Mesenchymal stem cell (in vitro differentiated cells and primary cell): ENCODE results near the gene DNAI4.
"Not testable (repeated sequence)": the region's sequence is repeated elsewhere in the genome, so short reads cannot be mapped to it uniquely, and the experiment has no call there.

ENCODE experiments used
- DNase-seq: peaks from one replicate; pipeline ENCODE4 v3.0.0-alpha.2; 2013
- H2AFZ ChIP-seq: one replicate; pipeline ENCODE4 v1.6.1; 2013; ENCODE audit warnings: low read depth, mild to moderate bottlenecking, control low read depth, inconsistent platforms, low read length, moderate library complexity
- H2AK5ac ChIP-seq: 2 replicates; pipeline ENCODE4 v1.6.1; 2013; ENCODE audit warnings: low read length, moderate library complexity, mild to moderate bottlenecking, inconsistent platforms; ENCODE audit not compliant: severe bottlenecking
- H2BK120ac ChIP-seq: one replicate; pipeline ENCODE4 v1.6.1; 2013; ENCODE audit warnings: low read depth, mild to moderate bottlenecking, inconsistent platforms, low read length, moderate library complexity
- H2BK12ac ChIP-seq, 2 experiments: one replicate each; pipeline ENCODE4 v1.6.1; 2013; ENCODE audit warnings: inconsistent platforms in 2 of 2, low read length in 2 of 2, mild to moderate bottlenecking in 2 of 2, moderate library complexity in 2 of 2, control low read depth in 1 of 2
- H2BK15ac ChIP-seq: one replicate; pipeline ENCODE4 v1.6.1; 2013; ENCODE audit warnings: mild to moderate bottlenecking, low read depth, inconsistent platforms; ENCODE audit not compliant: poor library complexity, severe bottlenecking
- H2BK5ac ChIP-seq: 2 replicates; pipeline ENCODE4 v1.6.1; 2013; ENCODE audit warnings: low read depth, mild to moderate bottlenecking, low read length, control low read depth, inconsistent platforms; ENCODE audit not compliant: poor library complexity, severe bottlenecking
- H3K14ac ChIP-seq, 2 experiments: one replicate each; pipeline ENCODE4 v1.6.1; 2013; ENCODE audit warnings: inconsistent platforms in 2 of 2, low read length in 2 of 2, control low read depth in 1 of 2, mild to moderate bottlenecking in 1 of 2, moderate library complexity in 1 of 2
- H3K18ac ChIP-seq, 2 experiments: one replicate each; pipeline ENCODE4 v1.6.1; 2013; ENCODE audit warnings: inconsistent platforms in 2 of 2, low read length in 2 of 2, control low read depth in 1 of 2, low read depth in 1 of 2, mild to moderate bottlenecking in 1 of 2
- H3K23ac ChIP-seq, 2 experiments: one replicate each; pipeline ENCODE4 v1.6.1; 2013; ENCODE audit warnings: inconsistent platforms in 2 of 2, low read length in 2 of 2, mild to moderate bottlenecking in 2 of 2, moderate library complexity in 2 of 2, control low read depth in 1 of 2
- H3K27ac ChIP-seq: 2 replicates; pipeline ENCODE4 v1.5.1; 2013; ENCODE audit warnings: mild to moderate bottlenecking, moderate library complexity, low read length, control low read depth, inconsistent platforms; ENCODE audit not compliant: poor library complexity, severe bottlenecking
- H3K27me3 ChIP-seq, 2 experiments: 2 replicates each; pipeline versions ENCODE4 v1.6.1 to v1.7.0; 2013; ENCODE audit warnings: low read length in 2 of 2, mild to moderate bottlenecking in 2 of 2, moderate library complexity in 2 of 2, control low read depth in 1 of 2, inconsistent platforms in 1 of 2; ENCODE audit not compliant: control insufficient read depth in 1 of 2, insufficient read depth in 1 of 2
- H3K36me3 ChIP-seq, 2 experiments: 2 replicates each; pipeline versions ENCODE4 v1.6.1 to v1.7.0; 2013; ENCODE audit warnings: low read length in 2 of 2, control low read depth in 1 of 2, inconsistent platforms in 1 of 2, low read depth in 1 of 2, mild to moderate bottlenecking in 1 of 2; ENCODE audit not compliant: insufficient read depth in 2 of 2, control insufficient read depth in 1 of 2
- H3K4ac ChIP-seq, 2 experiments: one replicate each; pipeline ENCODE4 v1.6.1; 2013; ENCODE audit warnings: inconsistent platforms in 2 of 2, low read length in 2 of 2, mild to moderate bottlenecking in 2 of 2, moderate library complexity in 2 of 2, control low read depth in 1 of 2, low read depth in 1 of 2
- H3K4me1 ChIP-seq: 2 replicates; pipeline ENCODE4 v1.6.1; 2013; ENCODE audit warnings: low read depth, low read length, control low read depth; ENCODE audit not compliant: control insufficient read depth, insufficient read depth
- H3K4me2 ChIP-seq: 2 replicates; pipeline ENCODE4 v1.6.1; 2013; ENCODE audit warnings: low read length, mild to moderate bottlenecking, inconsistent platforms; ENCODE audit not compliant: poor library complexity, severe bottlenecking
- H3K4me3 ChIP-seq, 2 experiments: 2 replicates each; pipeline versions ENCODE4 v1.5.1 to v1.7.0; 2013; ENCODE audit warnings: low read length in 2 of 2, mild to moderate bottlenecking in 2 of 2, control low read depth in 1 of 2, low read depth in 1 of 2; ENCODE audit not compliant: insufficient read depth in 1 of 2
- H3K79me1 ChIP-seq: replicated peaks from 2 replicates; pipeline ENCODE4 v1.6.1; 2013; ENCODE audit warnings: mild to moderate bottlenecking, control low read depth, low read length, inconsistent platforms; ENCODE audit not compliant: poor library complexity, severe bottlenecking
- H3K9ac ChIP-seq: 2 replicates; pipeline ENCODE4 v1.7.0; 2013; ENCODE audit warnings: mild to moderate bottlenecking, low read length, moderate library complexity
- H3K9me3 ChIP-seq: 2 replicates; pipeline ENCODE4 v1.7.0; 2013; ENCODE audit warnings: mild to moderate bottlenecking, low read length; ENCODE audit not compliant: control insufficient read depth
- H4K8ac ChIP-seq: one replicate; pipeline ENCODE4 v1.6.1; 2013; ENCODE audit warnings: inconsistent platforms, mild to moderate bottlenecking, low read length, moderate library complexity
- H4K91ac ChIP-seq: one replicate; pipeline ENCODE4 v1.6.1; 2013; ENCODE audit warnings: mild to moderate bottlenecking, low read length, inconsistent platforms
- WGBS: methylation state at CpG from one replicate; pipeline ENCODE4 v1.1.7; 2013; ENCODE audit warnings: mixed read lengths; 5-methylcytosine and 5-hydroxymethylcytosine counted together

Gene DNAI4

DNA sequence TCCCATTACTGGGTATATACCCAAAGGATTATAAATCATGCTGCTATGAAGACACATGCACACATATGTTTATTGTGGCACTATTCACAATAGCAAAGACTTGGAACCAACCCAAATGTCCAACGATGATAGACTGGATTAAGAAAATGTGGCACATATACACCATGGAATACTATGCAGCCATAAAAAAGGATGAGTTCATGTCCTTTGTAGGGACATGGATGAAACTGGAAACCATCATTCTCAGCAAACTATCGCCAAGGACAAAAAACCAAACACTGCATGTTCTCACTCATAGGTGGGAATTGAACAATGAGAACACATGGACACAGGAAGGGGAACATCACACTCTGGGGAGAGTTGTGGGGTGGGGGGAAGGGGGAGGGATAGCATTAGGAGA is 138.9 kb downstream of the DNAI4 start:
- not testable (repeated sequence) for H3K18ac ChIP-seq, H3K27me3 ChIP-seq, H3K4ac ChIP-seq, H2BK12ac ChIP-seq, H2AK5ac ChIP-seq, H2BK5ac ChIP-seq, H3K36me3 ChIP-seq, H2BK120ac ChIP-seq, H3K27ac ChIP-seq, H3K23ac ChIP-seq, H3K14ac ChIP-seq, H3K9me3 ChIP-seq, DNase-seq, H4K8ac ChIP-seq, H3K4me1 ChIP-seq, H3K4me3 ChIP-seq, H2BK15ac ChIP-seq, H2AFZ ChIP-seq, H3K4me2 ChIP-seq, H3K9ac ChIP-seq, H3K79me1 ChIP-seq, H4K91ac ChIP-seq
- WGBS, result no CpG with 5 or more reads among the region's 2 CpGs

DNA sequence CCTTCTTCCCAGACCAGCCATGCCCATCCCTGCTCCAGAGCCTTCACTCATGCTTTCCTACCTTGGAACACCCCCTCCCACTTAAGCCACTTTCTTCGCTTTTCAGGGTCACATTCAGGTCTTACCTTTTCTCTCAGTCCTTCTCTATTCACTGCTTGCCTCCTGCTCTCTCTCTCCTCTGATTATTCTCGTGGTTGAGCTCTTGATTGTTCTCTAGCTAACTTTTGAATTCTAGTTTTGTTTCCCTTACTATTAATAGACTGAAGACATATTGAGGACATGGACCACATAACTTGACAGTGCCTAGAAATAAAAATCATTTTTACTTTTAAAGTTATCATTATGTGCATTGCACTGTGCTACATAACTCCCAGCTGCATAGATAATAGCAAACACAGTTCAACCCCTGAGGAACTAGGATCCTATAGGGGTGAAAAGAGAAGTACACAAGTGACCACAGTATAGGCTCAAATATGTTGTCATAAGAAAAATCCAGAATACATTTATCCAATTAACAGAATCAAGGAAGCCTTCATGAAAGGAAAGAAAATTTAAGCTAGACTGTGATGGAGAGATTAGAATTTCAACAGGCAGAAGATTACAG is 145.1 kb downstream of the DNAI4 start:
- H4K91ac ChIP-seq, result no peak overlapping the region
- peak overlapping the region; percentile 89 for H3K9ac ChIP-seq
- H3K4me2 ChIP-seq, result no peak overlapping the region
- H2AK5ac ChIP-seq, result no peak overlapping the region
- no peak overlapping the region for H2BK15ac ChIP-seq
- no peak overlapping the region for H3K4ac ChIP-seq
- no peak overlapping the region for H2BK5ac ChIP-seq
- 90% methylated on average over 1 of the region's 2 CpGs for WGBS
- H3K18ac ChIP-seq, result no peak overlapping the region
- H3K36me3 ChIP-seq, result no peaks in the 10 kb centered on the region
- no peaks in the 10 kb centered on the region for H3K4me1 ChIP-seq
- no peak for DNase-seq
- H2AFZ ChIP-seq, result no peak overlapping the region
- no peaks in the 10 kb centered on the region for H3K79me1 ChIP-seq
- H3K27me3 ChIP-seq, result no peaks in the 10 kb centered on the region
- H3K14ac ChIP-seq, result no peak overlapping the region
- no peak overlapping the region for H3K4me3 ChIP-seq
- no peak overlapping the region for H3K27ac ChIP-seq
- no peak overlapping the region for H3K23ac ChIP-seq
- no peaks in the 10 kb centered on the region for H3K9me3 ChIP-seq
- H2BK12ac ChIP-seq, result no peak overlapping the region
- H2BK120ac ChIP-seq, result no peak overlapping the region
- H4K8ac ChIP-seq, result no peak overlapping the region

DNA sequence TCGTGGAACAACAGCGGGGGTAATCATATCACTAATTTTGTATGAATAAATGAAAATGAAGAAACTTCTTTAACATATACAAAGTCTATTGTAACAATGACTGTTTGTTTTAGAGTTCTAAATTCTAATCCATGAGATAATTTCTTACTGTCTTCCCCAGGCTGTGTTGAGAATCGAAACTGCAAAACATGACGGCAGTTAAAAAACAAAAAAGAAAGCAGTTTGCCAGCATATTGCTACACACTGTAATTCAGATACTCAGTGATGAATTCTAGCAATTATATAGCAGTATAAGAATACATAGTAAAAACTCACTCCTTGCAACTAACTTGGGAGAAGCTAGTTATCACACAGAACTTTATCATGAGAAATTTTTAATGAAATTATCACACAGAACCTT is 145.7 kb downstream of the DNAI4 start:
- Histone ChIP-seq H2BK120ac (no peak overlapping the region), H3K14ac (no peak overlapping the region), H3K4me2 (no peak overlapping the region), H3K79me1 (no peaks in the 10 kb centered on the region), H4K91ac (no peak overlapping the region), H2BK5ac (no peak overlapping the region), H3K9me3 (no peaks in the 10 kb centered on the region), H2BK12ac (no peak overlapping the region), H3K27me3 (no peaks in the 10 kb centered on the region), H3K4me1 (no peaks in the 10 kb centered on the region), H3K36me3 (no peaks in the 10 kb centered on the region), H3K18ac (no peak overlapping the region), H3K9ac (peak overlapping the region; percentile 89), H3K4me3 (peak overlapping the region in 1 of 2 experiments; percentile 76), H3K4ac (no peak overlapping the region), H3K23ac (no peak overlapping the region), H2BK15ac (no peak overlapping the region), H2AFZ (no peak overlapping the region), H2AK5ac (no peak overlapping the region), H4K8ac (no peak overlapping the region), H3K27ac (no peak overlapping the region)
- no peak for DNase-seq
- 100% methylated on average over 2 of the region's 4 CpGs for WGBS

DNA sequence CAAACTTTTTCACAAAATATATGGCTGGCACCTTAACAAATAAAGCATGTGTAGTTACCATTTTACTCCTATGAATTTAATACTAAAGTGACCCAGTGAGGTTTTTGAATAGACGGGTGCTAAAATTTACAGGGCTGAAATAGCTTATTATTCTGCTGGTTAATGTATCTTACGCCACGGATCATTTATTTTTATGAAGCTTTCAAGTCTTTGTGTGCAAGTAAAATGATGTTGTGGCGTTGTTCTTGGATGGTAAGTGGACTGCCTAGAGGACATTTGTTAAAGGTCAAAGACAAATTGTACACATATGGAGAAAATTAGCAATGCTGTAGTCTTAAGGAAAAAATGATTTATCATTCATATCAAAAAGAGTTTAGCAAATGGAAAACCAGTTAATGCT is 146.4 kb downstream of the DNAI4 start:
- Histone ChIP-seq H3K79me1 (no peaks in the 10 kb centered on the region), H3K14ac (no peak overlapping the region), H4K8ac (no peak overlapping the region), H3K4ac (no peak overlapping the region), H2BK5ac (no peak overlapping the region), H3K9me3 (no peaks in the 10 kb centered on the region), H3K4me1 (no peaks in the 10 kb centered on the region), H3K18ac (no peak overlapping the region), H3K9ac (peak overlapping the region; percentile 89), H3K27ac (no peak overlapping the region), H4K91ac (no peak overlapping the region), H3K4me2 (no peak overlapping the region), H2AFZ (no peak overlapping the region), H3K4me3 (peak overlapping the region in 1 of 2 experiments; percentile 76), H2BK15ac (no peak overlapping the region), H3K23ac (no peak overlapping the region), H3K36me3 (no peaks in the 10 kb centered on the region), H2AK5ac (no peak overlapping the region), H3K27me3 (no peaks in the 10 kb centered on the region), H2BK120ac (no peak overlapping the region), H2BK12ac (no peak overlapping the region)
- WGBS, result 92% methylated on average over 4 of the region's 4 CpGs
- DNase-seq, result no peak
